Endothelial cell of umbilical vein (primary cell): Measurements from ENCODE around the gene RALA. TPM values are rescaled to one million over a fixed set of nuclear protein-coding genes. Genes with fewer than 3 reads are reported as not detected.

Experiments
- BruUV-seq: library from RNA; stranded (reverse); fragments of 400-500 nt; replicated peaks from 2 replicates; lab custom pipeline; 2021; lab: Mats Ljungman, UMichigan
- CTCF ChIA-PET: fragments of 300-600, 350-600 bp; sonication (Branson Sonifier 250); formaldehyde crosslinking; loops from one replicate; lab custom pipeline; 2021; ENCODE audit warnings: antibody characterized with exemption, inconsistent platforms; lab: Charles Lee
- POLR2A ChIA-PET: fragments of 300-600, 350-600 bp; sonication (Branson Sonifier 250); formaldehyde crosslinking; loops from one replicate; lab custom pipeline; 2021; ENCODE audit warnings: antibody characterized with exemption, inconsistent platforms; lab: Charles Lee
- DNase-seq: peaks from one replicate; pipeline ENCODE4 v3.0.0-alpha.2; 2011; ENCODE audit warnings: low read depth, low spot score
- FAIRE-seq: peaks from 2 replicates; lab custom pipeline; 2011; peaks lifted over from hg19 to GRCh38; lab: Jason Lieb, UNC
- H2AFZ ChIP-seq: 2 replicates; pipeline ENCODE4 v1.6.0; 2012; ENCODE audit warnings: low read depth, low read length, control low read depth, inconsistent platforms
- H3K27ac ChIP-seq: 2 replicates; pipeline ENCODE4 v1.5.1; 2011; ENCODE audit warnings: low read depth, mild to moderate bottlenecking, control low read depth, low read length, moderate library complexity; ENCODE audit not compliant: insufficient read depth
- H3K27me3 ChIP-seq, 2 experiments: 2 replicates each; pipeline versions ENCODE4 v1.6.0 to v1.6.1; 2011; ENCODE audit warnings: low read length in 2 of 2, mixed read lengths in 1 of 2; ENCODE audit not compliant: control insufficient read depth in 2 of 2, insufficient read depth in 2 of 2
- H3K36me3 ChIP-seq, 2 experiments: 2 replicates in 1 of 2; 3 replicates in 1 of 2; pipeline ENCODE4 v1.5.1; 2011; ENCODE audit warnings: low read length in 2 of 2, mild to moderate bottlenecking in 1 of 2, moderate library complexity in 1 of 2; ENCODE audit not compliant: control insufficient read depth in 2 of 2, insufficient read depth in 2 of 2; ENCODE audit errors: extremely low read depth in 1 of 2
- H3K4me1 ChIP-seq: 3 replicates; pipeline ENCODE4 v1.5.1; 2011; ENCODE audit warnings: mild to moderate bottlenecking, low read length; ENCODE audit not compliant: control insufficient read depth, insufficient read depth; ENCODE audit errors: extremely low read depth
- H3K4me2 ChIP-seq: 2 replicates; pipeline ENCODE4 v1.6.1; 2011; ENCODE audit warnings: low read length, control low read depth, mixed read lengths; ENCODE audit not compliant: insufficient read depth
- H3K4me3 ChIP-seq, 3 experiments: fragments of 200-600 bp in 1 of 3; sonication (generic), shearing (Covaris generic) in 1 of 3; replicated peaks in 1 of 3; 2 replicates each; pipeline ENCODE4 v1.5.1; 2011 to 2016; ENCODE audit warnings: control low read depth in 3 of 3, low read length in 3 of 3, mild to moderate bottlenecking in 2 of 3, inconsistent platforms in 1 of 3, low read depth in 1 of 3, moderate library complexity in 1 of 3; ENCODE audit not compliant: insufficient read depth in 1 of 3
- H3K79me2 ChIP-seq: 2 replicates; pipeline ENCODE4 v1.6.0; 2012; ENCODE audit warnings: low read length, inconsistent platforms; ENCODE audit not compliant: control insufficient read depth, insufficient read depth
- H3K9ac ChIP-seq: replicated peaks from 2 replicates; pipeline ENCODE3; 2011; ENCODE audit warnings: low read length, control low read depth; ENCODE audit not compliant: insufficient read depth; ENCODE audit errors: extremely low read depth
- H3K9me1 ChIP-seq: replicated peaks from 3 replicates; pipeline ENCODE4 v1.6.0; 2011; ENCODE audit warnings: mild to moderate bottlenecking, low read length; ENCODE audit not compliant: control insufficient read depth, insufficient read depth; ENCODE audit errors: extremely low read depth
- H3K9me3 ChIP-seq: replicated peaks from 2 replicates; pipeline ENCODE4 v1.5.1; 2012; ENCODE audit warnings: low read length, inconsistent platforms; ENCODE audit not compliant: control insufficient read depth, insufficient read depth
- H4K20me1 ChIP-seq: replicated peaks from 2 replicates; pipeline ENCODE3; 2011; ENCODE audit warnings: mild to moderate bottlenecking, low read length; ENCODE audit not compliant: control insufficient read depth, insufficient read depth; ENCODE audit errors: extremely low read depth
- FOS ChIP-seq: IDR thresholded peaks from 2 replicates; pipeline ENCODE4 v1.6.1; 2011; ENCODE audit warnings: mild to moderate bottlenecking, low read length, moderate library complexity, borderline replicate concordance; ENCODE audit not compliant: insufficient read depth
- GATA2 ChIP-seq: IDR thresholded peaks from 2 replicates; pipeline ENCODE4 v1.7.0; 2011; ENCODE audit warnings: low read depth, mild to moderate bottlenecking, moderate library complexity, mixed read lengths, low read length; ENCODE audit not compliant: insufficient read length, insufficient read depth
- JUN ChIP-seq: IDR thresholded peaks from 2 replicates; pipeline ENCODE4 v1.6.1; 2011; ENCODE audit warnings: borderline replicate concordance, low read depth; ENCODE audit not compliant: insufficient read length, insufficient read depth
- MAX ChIP-seq: IDR thresholded peaks from 2 replicates; pipeline ENCODE4 v1.6.1; 2011; ENCODE audit not compliant: insufficient read depth, insufficient read length
- dilution Hi-C: fragments of 300-500 bp; cut with MboI; formaldehyde crosslinking; loops from one replicate; pipeline ENCODE4 v1.15.0; 2019; ENCODE audit warnings: low sequenced_read_pairs; ENCODE audit not compliant: extremely low pct_ligation_motif_present
- intact Hi-C: fragments of 100-400 bp; cut with micrococcal nuclease; formaldehyde crosslinking; loops from one replicate; pipeline ENCODE4 v1.10.0; 2022
- polyA plus RNA-seq, 4 experiments: library from polyadenylated mRNA; depleted of rRNA in 3 of 4; stranded (reverse) in 3 of 4; unstranded in 1 of 4; fragments of >200 nt; gene quantifications; 2 replicates each; pipeline versions ENCODE4 v1.2.1 to v1.2.3, GENCODE V29; 2011 to 2012; ENCODE audit warnings: missing spikeins in 1 of 4
- total RNA-seq: library from RNA; stranded (reverse); gene quantifications from 2 replicates; pipeline ENCODE4 v1.2.3, GENCODE V29; 2021

RALA gene
- total and polyA plus RNA-seq, 2 donors (not counting 3 experiments of a cell fraction or from before 2014, with no cell fraction given), result 91.1 to 191 TPM

- FAIRE-seq, result no peak
- H3K27ac ChIP-seq, result peak overlapping the region; percentile 21
- H3K4me2 ChIP-seq, result peak overlapping the region; percentile 0
Observed at GRCh38 chr7:39615350-39615975, 7.9 kb upstream of the RALA start.

GRCh38 chr7:39616138-39616537 is 7.2 kb upstream of the RALA start:
- no peak overlapping the region for H2AFZ ChIP-seq
- H3K36me3 ChIP-seq, result no peaks in the 10 kb centered on the region
- H3K9ac ChIP-seq, result no peak overlapping the region
- no peak for FAIRE-seq
- no peak for TF ChIP-seq MAX
- TF ChIP-seq GATA2, result no peak
- peak; percentile 28 for TF ChIP-seq JUN
- peak; percentile 25 for TF ChIP-seq FOS
- H3K27me3 ChIP-seq, result no peaks in the 10 kb centered on the region
- intact Hi-C loops, result no loop called here
- dilution Hi-C loops, result no loop called here
- H3K9me1 ChIP-seq, result no peaks in the 10 kb centered on the region
- no peaks in the 10 kb centered on the region for H3K79me2 ChIP-seq
- no peak for DNase-seq
- CTCF ChIA-PET, result interaction anchor here (0.7 to 10.5 kb wide), 4 partner anchors 10 to 35 kb away, joined by 3 to 134 read pairs (median 5); no protein-coding TSS in a partner anchor
- BruUV-seq, result no TSS peak
- H4K20me1 ChIP-seq, result no peaks in the 10 kb centered on the region
- peaks cover 41% of the 10 kb centered on the region for H3K4me1 ChIP-seq
- H3K4me2 ChIP-seq, result peak overlapping the region; percentile 7
- H3K27ac ChIP-seq, result peak overlapping the region; percentile 21
- POLR2A ChIA-PET, result no interaction called here
- H3K4me3 ChIP-seq, result no peak overlapping the region
- no peaks in the 10 kb centered on the region for H3K9me3 ChIP-seq

More at GRCh38 chr7:39615350-39615975, 7.9 kb upstream of the RALA start:
- dilution Hi-C loops, result no loop called here
- no peak overlapping the region for H3K4me3 ChIP-seq
- peaks cover 48% of the 10 kb centered on the region for H3K4me1 ChIP-seq
- H4K20me1 ChIP-seq, result no peaks in the 10 kb centered on the region
- H3K36me3 ChIP-seq, result no peaks in the 10 kb centered on the region
- H3K9me1 ChIP-seq, result no peaks in the 10 kb centered on the region
- H3K9ac ChIP-seq, result no peak overlapping the region
- ChIA-PET CTCF (interaction anchor here (0.7 to 10.5 kb wide), 4 partner anchors 11 to 35 kb away, joined by 3 to 134 read pairs (median 5); no protein-coding TSS in a partner anchor), POLR2A (no interaction called here)
- no peaks in the 10 kb centered on the region for H3K9me3 ChIP-seq
- no peaks in the 10 kb centered on the region for H3K79me2 ChIP-seq
- intact Hi-C loops, result no loop called here
- peak; percentile 60 for DNase-seq
- TF ChIP-seq GATA2 (peak; percentile 22), FOS (no peak)
- H3K27me3 ChIP-seq, result no peaks in the 10 kb centered on the region
- H2AFZ ChIP-seq, result no peak overlapping the region
- no TSS peak for BruUV-seq
